Measurements from ENCODE around the gene LMTK3.

- TF ChIP-seq CTCF (conservative IDR thresholded peaks at IDR 0.05 in 1 of 2, IDR thresholded peaks at IDR 0.05 in 1 of 2; ENCODE audit: extremely low read depth in 1 of 2, insufficient read depth in 1 of 2, low read depth in 1 of 2, low read length in 2 of 2) (no peak), EZH2 (IDR thresholded peaks at IDR 0.05; ENCODE audit: borderline replicate concordance, low read length) (no peak)
Measured at GRCh38 chr19:48548253-48548911, 36.7 kb upstream of the LMTK3 start.

Data from mammary epithelial cell (primary cell).